Fibroblast of lung (primary cell): ENCODE measurements around the gene MEGF9.

ENCODE experiments used
- EZH2 ChIP-seq: IDR thresholded peaks from 2 replicates; pipeline ENCODE4 v1.5.1; 2012; ENCODE audit warnings: low read length, control low read depth, mild to moderate bottlenecking; ENCODE audit errors: missing control alignments
- TF ChIP-seq, protein P1 (sequence below), 2 donors: IDR thresholded peaks in 1 of 2; conservative IDR thresholded peaks in 1 of 2; 1 replicate in 1 of 2; 2 replicates in 1 of 2; pipeline ENCODE4 v1.5.1; 2011 to 2012; ENCODE audit warnings: low read length in 2 of 2, control low read depth in 1 of 2, inconsistent platforms in 1 of 2, low read depth in 1 of 2, mild to moderate bottlenecking in 1 of 2

GRCh38 chr9:120603591-120603990 is 110.7 kb downstream of the MEGF9 start:
- TF ChIP-seq, protein P1, sequence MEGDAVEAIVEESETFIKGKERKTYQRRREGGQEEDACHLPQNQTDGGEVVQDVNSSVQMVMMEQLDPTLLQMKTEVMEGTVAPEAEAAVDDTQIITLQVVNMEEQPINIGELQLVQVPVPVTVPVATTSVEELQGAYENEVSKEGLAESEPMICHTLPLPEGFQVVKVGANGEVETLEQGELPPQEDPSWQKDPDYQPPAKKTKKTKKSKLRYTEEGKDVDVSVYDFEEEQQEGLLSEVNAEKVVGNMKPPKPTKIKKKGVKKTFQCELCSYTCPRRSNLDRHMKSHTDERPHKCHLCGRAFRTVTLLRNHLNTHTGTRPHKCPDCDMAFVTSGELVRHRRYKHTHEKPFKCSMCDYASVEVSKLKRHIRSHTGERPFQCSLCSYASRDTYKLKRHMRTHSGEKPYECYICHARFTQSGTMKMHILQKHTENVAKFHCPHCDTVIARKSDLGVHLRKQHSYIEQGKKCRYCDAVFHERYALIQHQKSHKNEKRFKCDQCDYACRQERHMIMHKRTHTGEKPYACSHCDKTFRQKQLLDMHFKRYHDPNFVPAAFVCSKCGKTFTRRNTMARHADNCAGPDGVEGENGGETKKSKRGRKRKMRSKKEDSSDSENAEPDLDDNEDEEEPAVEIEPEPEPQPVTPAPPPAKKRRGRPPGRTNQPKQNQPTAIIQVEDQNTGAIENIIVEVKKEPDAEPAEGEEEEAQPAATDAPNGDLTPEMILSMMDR (conservative IDR thresholded peaks at IDR 0.05 in 1 of 2, IDR thresholded peaks at IDR 0.05 in 1 of 2; ENCODE audit: low read depth in 1 of 2, low read length in 2 of 2) = no peak
- no peak for TF ChIP-seq EZH2
